WTC11 (cell line): ENCODE results near the gene EMP2.
"Not testable (repeated sequence)": the region's sequence is repeated elsewhere in the genome, so short reads cannot be mapped to it uniquely, and the experiment has no call there.

ENCODE experiments used
- CTCF ChIP-seq: fragments of 200-600 bp; IDR thresholded peaks from 2 replicates; pipeline ENCODE4 v1.8.0; 2022; ENCODE audit warnings: antibody characterized with exemption
- ETV6 ChIP-seq: sonication (generic); formaldehyde crosslinking; IDR thresholded peaks from 2 replicates; pipeline ENCODE4 v1.8.1; 2022; ENCODE audit warnings: mild to moderate bottlenecking, missing genetic modification reagents
- MAX ChIP-seq: sonication (generic); formaldehyde crosslinking; IDR thresholded peaks from 2 replicates; pipeline ENCODE4 v1.8.0; 2022; ENCODE audit warnings: mild to moderate bottlenecking, missing genetic modification reagents
- USF1 ChIP-seq: sonication (generic); formaldehyde crosslinking; IDR thresholded peaks from 2 replicates; pipeline ENCODE4 v1.8.0; 2022; ENCODE audit warnings: mild to moderate bottlenecking, missing genetic modification reagents
- USF2 ChIP-seq: sonication (generic); formaldehyde crosslinking; IDR thresholded peaks from 2 replicates; pipeline ENCODE4 v1.8.1; 2023; ENCODE audit warnings: mild to moderate bottlenecking, missing genetic modification reagents, moderate library complexity

- TF ChIP-seq ETV6 (CRISPR knock-in tag); CTCF; USF1 (CRISPR knock-in tag); MAX; USF2 (CRISPR knock-in tag): not testable (repeated sequence)
Observed at GRCh38 chr16:10505286-10505685, 75.1 kb downstream of the EMP2 start.
